Measurements from ENCODE around the gene SLC5A2. TPM values are rescaled to one million over a fixed set of nuclear protein-coding genes. Genes with fewer than 3 reads are reported as not detected.

The SLC5A2 gene
- total and polyA plus RNA-seq, 2 of the 13 experiments (the other 11 are each of a cell fraction or from before 2014, with no cell fraction given) = 0.24 to 0.97 TPM

DNA sequence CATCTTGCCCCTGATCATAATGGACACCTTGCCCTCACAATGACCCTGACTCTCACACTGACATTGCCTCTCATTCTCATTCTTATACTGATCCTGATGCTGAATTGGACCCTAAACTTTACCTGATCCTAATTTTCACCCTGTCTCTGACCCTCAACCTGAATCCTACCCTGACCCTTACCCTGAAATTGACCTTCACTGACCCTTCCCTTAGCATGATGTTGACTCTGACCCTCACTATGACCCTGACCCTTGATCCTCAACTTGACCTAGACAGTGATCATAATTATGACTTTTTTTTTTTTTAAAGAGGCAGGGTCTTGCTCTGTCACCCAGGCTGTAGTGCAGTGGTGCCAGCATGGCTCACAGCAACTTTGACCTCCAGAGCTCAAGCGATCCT lies 48.2 kb downstream of the SLC5A2 start:
- DNase-seq (ENCODE audit: low spot score) = no peak
- H3K36me3 ChIP-seq (replicated peaks in 1 of 2; ENCODE audit: control insufficient read depth in 1 of 2, insufficient read depth in 2 of 2, low read length in 2 of 2) = no peaks in the 10 kb centered on the region
- H3K4me3 ChIP-seq (replicated peaks in 1 of 3; ENCODE audit: insufficient read depth in 1 of 3, low read depth in 2 of 3, low read length in 3 of 3) = no peak overlapping the region
- no peaks in the 10 kb centered on the region for H3K9me3 ChIP-seq (ENCODE audit: low read length)
- H3K4me1 ChIP-seq (ENCODE audit: insufficient read depth, low read length) = peaks cover 26% of the 10 kb centered on the region
- intact Hi-C loops (cut with micrococcal nuclease; ENCODE audit: unreplicated experiment) = no loop called here
- H3K27ac ChIP-seq (ENCODE audit: extremely low read length, insufficient read depth, low read length) = no peak overlapping the region
- 62% methylated on average over 1 of the region's 1 CpG for WGBS (ENCODE audit: low lambda C conversion rate)
- H3K27me3 ChIP-seq (ENCODE audit: control insufficient read depth in 1 of 2, insufficient read depth in 2 of 2, low read length in 2 of 2) = peaks cover 0 to 28% of the 10 kb centered on the region in 2 experiments; a peak in 4 of 5 replicates
- FAIRE-seq = no peak
- POLR2A ChIA-PET = no interaction called here
- no TSS peak for BruUV-seq (replicated peaks)
- H3K9ac ChIP-seq (ENCODE audit: insufficient read depth, low read depth, low read length) = no peak overlapping the region
- H3K79me2 ChIP-seq (ENCODE audit: insufficient read depth, low read length) = no peaks in the 10 kb centered on the region
- no peak overlapping the region for H2AFZ ChIP-seq (ENCODE audit: low read length)
- CTCF ChIA-PET (ENCODE audit: low intra/inter-chr PET ratio, low total read pairs) = no interaction called here
- H3K4me2 ChIP-seq (ENCODE audit: low read depth, low read length) = no peak overlapping the region
- no peaks in the 10 kb centered on the region for H4K20me1 ChIP-seq (ENCODE audit: insufficient read depth, low read length)
- in situ Hi-C loops (cut with HindIII; ENCODE audit: extremely low pct_ligation_motif_present, low pct_unique_long_range_greater_than_20kb) = no loop called here
- ATAC-seq = no peak
- TF ChIP-seq SKI (IDR thresholded peaks at IDR 0.05; ENCODE audit: partially characterized antibody) = peak; percentile 70
- TF ChIP-seq, protein P1, sequence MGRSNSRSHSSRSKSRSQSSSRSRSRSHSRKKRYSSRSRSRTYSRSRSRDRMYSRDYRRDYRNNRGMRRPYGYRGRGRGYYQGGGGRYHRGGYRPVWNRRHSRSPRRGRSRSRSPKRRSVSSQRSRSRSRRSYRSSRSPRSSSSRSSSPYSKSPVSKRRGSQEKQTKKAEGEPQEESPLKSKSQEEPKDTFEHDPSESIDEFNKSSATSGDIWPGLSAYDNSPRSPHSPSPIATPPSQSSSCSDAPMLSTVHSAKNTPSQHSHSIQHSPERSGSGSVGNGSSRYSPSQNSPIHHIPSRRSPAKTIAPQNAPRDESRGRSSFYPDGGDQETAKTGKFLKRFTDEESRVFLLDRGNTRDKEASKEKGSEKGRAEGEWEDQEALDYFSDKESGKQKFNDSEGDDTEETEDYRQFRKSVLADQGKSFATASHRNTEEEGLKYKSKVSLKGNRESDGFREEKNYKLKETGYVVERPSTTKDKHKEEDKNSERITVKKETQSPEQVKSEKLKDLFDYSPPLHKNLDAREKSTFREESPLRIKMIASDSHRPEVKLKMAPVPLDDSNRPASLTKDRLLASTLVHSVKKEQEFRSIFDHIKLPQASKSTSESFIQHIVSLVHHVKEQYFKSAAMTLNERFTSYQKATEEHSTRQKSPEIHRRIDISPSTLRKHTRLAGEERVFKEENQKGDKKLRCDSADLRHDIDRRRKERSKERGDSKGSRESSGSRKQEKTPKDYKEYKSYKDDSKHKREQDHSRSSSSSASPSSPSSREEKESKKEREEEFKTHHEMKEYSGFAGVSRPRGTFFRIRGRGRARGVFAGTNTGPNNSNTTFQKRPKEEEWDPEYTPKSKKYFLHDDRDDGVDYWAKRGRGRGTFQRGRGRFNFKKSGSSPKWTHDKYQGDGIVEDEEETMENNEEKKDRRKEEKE (IDR thresholded peaks at IDR 0.05) = no peak
- TF ChIP-seq HNRNPH1 (optimal IDR thresholded peaks at IDR 0.05; ENCODE audit: low read depth, low read length) = no peak
- TF ChIP-seq, protein P2, sequence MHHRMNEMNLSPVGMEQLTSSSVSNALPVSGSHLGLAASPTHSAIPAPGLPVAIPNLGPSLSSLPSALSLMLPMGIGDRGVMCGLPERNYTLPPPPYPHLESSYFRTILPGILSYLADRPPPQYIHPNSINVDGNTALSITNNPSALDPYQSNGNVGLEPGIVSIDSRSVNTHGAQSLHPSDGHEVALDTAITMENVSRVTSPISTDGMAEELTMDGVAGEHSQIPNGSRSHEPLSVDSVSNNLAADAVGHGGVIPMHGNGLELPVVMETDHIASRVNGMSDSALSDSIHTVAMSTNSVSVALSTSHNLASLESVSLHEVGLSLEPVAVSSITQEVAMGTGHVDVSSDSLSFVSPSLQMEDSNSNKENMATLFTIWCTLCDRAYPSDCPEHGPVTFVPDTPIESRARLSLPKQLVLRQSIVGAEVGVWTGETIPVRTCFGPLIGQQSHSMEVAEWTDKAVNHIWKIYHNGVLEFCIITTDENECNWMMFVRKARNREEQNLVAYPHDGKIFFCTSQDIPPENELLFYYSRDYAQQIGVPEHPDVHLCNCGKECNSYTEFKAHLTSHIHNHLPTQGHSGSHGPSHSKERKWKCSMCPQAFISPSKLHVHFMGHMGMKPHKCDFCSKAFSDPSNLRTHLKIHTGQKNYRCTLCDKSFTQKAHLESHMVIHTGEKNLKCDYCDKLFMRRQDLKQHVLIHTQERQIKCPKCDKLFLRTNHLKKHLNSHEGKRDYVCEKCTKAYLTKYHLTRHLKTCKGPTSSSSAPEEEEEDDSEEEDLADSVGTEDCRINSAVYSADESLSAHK (CRISPR knock-in tag; IDR thresholded peaks at IDR 0.05; ENCODE audit: borderline replicate concordance) = no peak
- TF ChIP-seq, protein P3, sequence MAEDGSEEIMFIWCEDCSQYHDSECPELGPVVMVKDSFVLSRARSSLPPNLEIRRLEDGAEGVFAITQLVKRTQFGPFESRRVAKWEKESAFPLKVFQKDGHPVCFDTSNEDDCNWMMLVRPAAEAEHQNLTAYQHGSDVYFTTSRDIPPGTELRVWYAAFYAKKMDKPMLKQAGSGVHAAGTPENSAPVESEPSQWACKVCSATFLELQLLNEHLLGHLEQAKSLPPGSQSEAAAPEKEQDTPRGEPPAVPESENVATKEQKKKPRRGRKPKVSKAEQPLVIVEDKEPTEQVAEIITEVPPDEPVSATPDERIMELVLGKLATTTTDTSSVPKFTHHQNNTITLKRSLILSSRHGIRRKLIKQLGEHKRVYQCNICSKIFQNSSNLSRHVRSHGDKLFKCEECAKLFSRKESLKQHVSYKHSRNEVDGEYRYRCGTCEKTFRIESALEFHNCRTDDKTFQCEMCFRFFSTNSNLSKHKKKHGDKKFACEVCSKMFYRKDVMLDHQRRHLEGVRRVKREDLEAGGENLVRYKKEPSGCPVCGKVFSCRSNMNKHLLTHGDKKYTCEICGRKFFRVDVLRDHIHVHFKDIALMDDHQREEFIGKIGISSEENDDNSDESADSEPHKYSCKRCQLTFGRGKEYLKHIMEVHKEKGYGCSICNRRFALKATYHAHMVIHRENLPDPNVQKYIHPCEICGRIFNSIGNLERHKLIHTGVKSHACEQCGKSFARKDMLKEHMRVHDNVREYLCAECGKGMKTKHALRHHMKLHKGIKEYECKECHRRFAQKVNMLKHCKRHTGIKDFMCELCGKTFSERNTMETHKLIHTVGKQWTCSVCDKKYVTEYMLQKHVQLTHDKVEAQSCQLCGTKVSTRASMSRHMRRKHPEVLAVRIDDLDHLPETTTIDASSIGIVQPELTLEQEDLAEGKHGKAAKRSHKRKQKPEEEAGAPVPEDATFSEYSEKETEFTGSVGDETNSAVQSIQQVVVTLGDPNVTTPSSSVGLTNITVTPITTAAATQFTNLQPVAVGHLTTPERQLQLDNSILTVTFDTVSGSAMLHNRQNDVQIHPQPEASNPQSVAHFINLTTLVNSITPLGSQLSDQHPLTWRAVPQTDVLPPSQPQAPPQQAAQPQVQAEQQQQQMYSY (CRISPR knock-in tag; IDR thresholded peaks at IDR 0.05) = no peak
- no peak for TF ChIP-seq CREB1 (IDR thresholded peaks at IDR 0.05)
- TF ChIP-seq CREB1 (CRISPR knock-in tag; IDR thresholded peaks at IDR 0.05) = no peak
- TF ChIP-seq ZNF660 (CRISPR knock-in tag; IDR thresholded peaks at IDR 0.05; ENCODE audit: borderline replicate concordance, low read depth) = no peak
- TF ChIP-seq FOXP1 (IDR thresholded peaks at IDR 0.05) = no peak
- no peak for TF ChIP-seq FOXP1 (CRISPR knock-in tag; IDR thresholded peaks at IDR 0.05)
- TF ChIP-seq HHEX (CRISPR knock-in tag; IDR thresholded peaks at IDR 0.05) = no peak
- no peak for TF ChIP-seq ZBTB42 (CRISPR knock-in tag; IDR thresholded peaks at IDR 0.05)
- TF ChIP-seq NCOR1 (IDR thresholded peaks at IDR 0.05; ENCODE audit: borderline replicate concordance, low read length) = peak; percentile 36; the same call in 1 of the 2 replicates
- TF ChIP-seq ZNF766 (CRISPR knock-in tag; IDR thresholded peaks at IDR 0.05; ENCODE audit: borderline replicate concordance) = no peak
- peak in 1 of 2 experiments; percentile 38; a peak in 1 of 4 replicates for TF ChIP-seq NR2F1 (CRISPR knock-in tag; IDR thresholded peaks at IDR 0.05)
- TF ChIP-seq HOXA5 (CRISPR knock-in tag; IDR thresholded peaks at IDR 0.05) = no peak
- TF ChIP-seq PLRG1 (conservative IDR thresholded peaks at IDR 0.05) = no peak
- TF ChIP-seq ZNF616 (CRISPR knock-in tag; IDR thresholded peaks at IDR 0.05; ENCODE audit: low read depth) = no peak
- TF ChIP-seq RARA (CRISPR knock-in tag; IDR thresholded peaks at IDR 0.05) = peak; percentile 68
- no peak for TF ChIP-seq ZNF792 (CRISPR knock-in tag; IDR thresholded peaks at IDR 0.05)
